Measurements from ENCODE around the gene TRAPPC3.
"Not testable (repeated sequence)": the region's sequence is repeated elsewhere in the genome, so short reads cannot be mapped to it uniquely, and the experiment has no call there.

The TRAPPC3 gene

DNA sequence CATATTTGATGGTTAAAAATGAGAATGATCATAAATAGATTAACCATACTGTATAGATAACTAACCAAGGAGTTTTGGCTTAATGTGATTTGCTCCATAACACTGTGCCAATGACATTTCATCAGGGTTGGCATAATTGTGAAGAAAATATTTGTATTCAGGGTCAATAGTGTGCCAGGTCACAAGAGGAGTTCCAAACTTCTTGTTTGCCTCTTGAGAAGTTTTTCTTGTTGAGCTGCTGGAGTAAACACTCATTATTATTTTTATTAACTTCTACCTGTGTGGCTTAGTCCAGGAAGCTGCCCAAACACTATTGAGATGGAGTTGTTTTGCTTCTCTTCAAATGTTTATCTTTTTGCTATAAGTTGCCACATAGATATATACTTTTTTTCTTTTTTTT, 14.1 kb upstream of the TRAPPC3 start:
- no peak overlapping the region for H3K9ac ChIP-seq (ENCODE audit: low read length)
- H3K27ac ChIP-seq (ENCODE audit: low read length), result no peak overlapping the region
- H3K4me1 ChIP-seq (ENCODE audit: control insufficient read depth, low read depth, low read length), result peaks cover 9% of the 10 kb centered on the region
- no peaks in the 10 kb centered on the region for H3K27me3 ChIP-seq (ENCODE audit: control insufficient read depth, insufficient read depth, low read length)
- no peaks in the 10 kb centered on the region for H3K9me3 ChIP-seq (ENCODE audit: control insufficient read depth, low read depth, low read length)
- no peak overlapping the region for H3K4me3 ChIP-seq (ENCODE audit: low read length)
- H3K36me3 ChIP-seq (ENCODE audit: control insufficient read depth, low read depth, low read length), result peaks cover 2% of the 10 kb centered on the region

DNA sequence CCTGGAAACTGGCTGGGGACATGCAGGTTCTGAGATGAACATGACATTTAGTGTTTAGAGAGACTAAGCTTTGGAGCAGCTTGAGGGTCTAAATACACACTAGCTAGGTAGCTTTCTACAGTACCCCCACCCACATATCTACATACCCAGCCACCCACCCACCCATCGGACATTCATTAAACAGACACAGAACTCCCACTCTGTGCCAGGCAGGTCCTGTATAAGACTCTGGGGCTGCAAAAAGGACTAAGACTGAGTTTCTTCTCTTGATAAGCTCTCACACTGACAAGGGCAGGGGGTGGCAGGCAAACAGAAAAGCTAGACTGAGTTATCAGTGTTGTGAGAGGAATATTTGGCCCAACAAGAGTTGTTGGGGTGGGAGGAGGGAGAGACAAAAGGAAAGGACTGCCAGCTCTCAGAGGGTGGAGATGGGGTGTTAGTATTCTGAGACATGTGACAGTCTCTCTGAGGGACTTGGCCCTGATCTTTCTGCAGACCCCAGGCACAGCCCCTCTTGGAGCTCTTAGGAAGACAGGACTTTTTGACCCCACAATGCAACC, 13.5 kb upstream of the TRAPPC3 start:
- Histone ChIP-seq H3K9ac (ENCODE audit: low read length) (no peak overlapping the region), H3K27me3 (ENCODE audit: control insufficient read depth, insufficient read depth, low read length) (no peaks in the 10 kb centered on the region), H3K27ac (ENCODE audit: low read length) (no peak overlapping the region), H3K4me1 (ENCODE audit: control insufficient read depth, low read depth, low read length) (peaks cover 9% of the 10 kb centered on the region), H3K36me3 (ENCODE audit: control insufficient read depth, low read depth, low read length) (peaks cover 4% of the 10 kb centered on the region), H3K9me3 (ENCODE audit: control insufficient read depth, low read depth, low read length) (no peaks in the 10 kb centered on the region), H3K4me3 (ENCODE audit: low read length) (no peak overlapping the region)

DNA sequence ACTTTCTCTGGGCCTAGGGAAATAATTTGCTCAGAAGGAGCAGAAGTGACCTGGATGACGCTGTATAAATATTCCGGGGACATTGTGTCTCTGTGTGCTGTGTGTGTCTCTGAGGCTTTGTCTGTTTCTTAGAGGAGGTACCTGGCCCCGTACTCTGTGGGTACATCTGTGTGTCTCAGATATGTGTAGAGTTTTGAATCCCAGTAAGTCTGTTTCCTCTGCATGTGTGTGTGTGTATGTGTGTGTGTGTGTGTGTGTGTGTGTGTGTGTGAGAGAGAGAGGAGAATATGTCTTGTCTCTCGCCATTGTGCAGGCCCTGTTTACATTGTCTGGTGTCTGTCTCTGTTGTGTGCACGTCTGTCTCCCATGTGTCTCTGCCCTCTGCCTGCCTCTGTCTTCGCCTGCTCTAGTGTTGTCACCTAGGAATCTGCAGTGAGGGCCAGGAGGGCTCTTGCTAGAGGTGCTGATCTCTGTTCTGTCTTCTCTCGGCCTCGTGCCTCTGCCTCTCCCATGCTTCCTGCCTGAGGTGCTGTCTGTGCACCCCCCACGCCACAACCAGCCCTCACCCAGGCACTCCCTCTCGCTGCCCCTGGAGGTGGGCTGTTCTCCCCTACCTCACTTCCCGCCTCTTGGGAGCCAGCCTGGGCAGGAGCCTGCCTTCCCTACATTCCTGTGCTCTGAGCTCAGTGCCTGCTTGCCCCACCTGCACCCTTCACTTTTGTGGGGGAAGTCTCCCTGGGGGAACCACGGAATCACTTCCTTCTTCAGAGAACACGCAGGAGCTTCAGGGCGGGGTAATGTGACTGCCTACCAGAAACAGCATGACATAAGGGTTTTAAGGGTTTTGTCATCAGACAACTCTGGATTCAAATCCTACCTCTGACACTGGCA, 12.6 kb upstream of the TRAPPC3 start:
- Histone ChIP-seq H3K27ac (ENCODE audit: low read length) (no peak overlapping the region), H3K9me3 (ENCODE audit: control insufficient read depth, low read depth, low read length) (no peaks in the 10 kb centered on the region), H3K4me1 (ENCODE audit: control insufficient read depth, low read depth, low read length) (peaks cover 13% of the 10 kb centered on the region), H3K27me3 (ENCODE audit: control insufficient read depth, insufficient read depth, low read length) (no peaks in the 10 kb centered on the region), H3K9ac (ENCODE audit: low read length) (peak overlapping the region; percentile 55), H3K36me3 (ENCODE audit: control insufficient read depth, low read depth, low read length) (peaks cover 4% of the 10 kb centered on the region), H3K4me3 (ENCODE audit: low read length) (peak overlapping the region; percentile 49)

DNA sequence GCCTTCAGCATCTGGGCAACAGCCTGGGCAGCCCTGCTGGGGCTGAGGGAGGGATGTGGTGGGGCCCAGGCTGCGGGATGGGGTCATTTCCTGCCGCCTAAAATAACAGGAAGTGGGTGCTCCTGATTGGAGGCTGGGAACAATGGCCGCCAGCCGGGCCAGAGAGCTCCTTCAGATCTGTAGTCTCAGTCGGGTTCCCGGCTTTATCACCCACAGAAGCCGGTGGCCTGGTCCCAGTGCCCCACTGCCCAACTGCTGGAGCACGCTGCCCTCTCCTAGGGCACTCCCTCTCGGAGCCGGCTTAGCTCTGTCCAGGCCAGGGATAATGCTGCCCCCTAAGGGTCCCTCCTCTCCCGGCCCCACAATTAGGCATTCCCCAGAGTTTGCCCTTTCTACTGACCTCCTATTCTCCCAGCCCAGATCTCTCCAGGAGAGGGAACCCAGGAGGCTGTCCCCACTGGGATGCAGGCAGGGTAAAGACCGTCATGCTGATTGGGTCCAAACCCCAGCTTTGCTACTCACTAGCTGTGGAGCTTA, 11.7 kb upstream of the TRAPPC3 start:
- peak overlapping the region; percentile 36 for H3K27ac ChIP-seq (ENCODE audit: low read length)
- H3K4me1 ChIP-seq (ENCODE audit: control insufficient read depth, low read depth, low read length), result peaks cover 13% of the 10 kb centered on the region
- no peaks in the 10 kb centered on the region for H3K9me3 ChIP-seq (ENCODE audit: control insufficient read depth, low read depth, low read length)
- peaks cover 4% of the 10 kb centered on the region for H3K36me3 ChIP-seq (ENCODE audit: control insufficient read depth, low read depth, low read length)
- peak overlapping the region; percentile 49 for H3K4me3 ChIP-seq (ENCODE audit: low read length)
- H3K9ac ChIP-seq (ENCODE audit: low read length), result peak overlapping the region; percentile 55
- H3K27me3 ChIP-seq (ENCODE audit: control insufficient read depth, insufficient read depth, low read length), result no peaks in the 10 kb centered on the region

DNA sequence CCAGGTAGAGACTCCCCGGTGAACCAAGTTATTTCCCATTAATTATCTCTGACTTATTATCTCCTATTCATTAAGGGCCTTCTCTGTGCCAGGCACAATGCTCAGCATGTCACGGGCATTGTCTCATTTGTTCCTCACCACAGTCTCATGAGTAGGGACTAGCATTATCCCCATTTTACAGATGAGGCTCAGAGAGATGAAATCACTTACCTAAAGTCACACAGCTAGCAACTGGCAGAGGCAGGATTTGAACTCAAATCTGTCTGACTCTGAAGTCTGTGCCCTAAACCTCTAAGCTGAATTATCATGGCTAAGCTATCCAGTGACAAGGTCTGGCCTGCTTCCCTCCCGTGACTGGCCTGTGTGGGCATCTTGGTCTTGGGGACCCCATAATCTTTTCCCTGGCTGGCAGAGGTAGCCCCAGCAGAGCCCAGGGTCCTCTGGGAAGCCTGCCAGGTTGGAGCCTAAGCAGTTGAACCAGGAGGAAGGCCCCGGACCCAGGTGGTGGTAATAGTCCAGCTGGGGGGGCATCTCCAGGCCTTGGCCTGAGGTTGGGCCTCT, 11.2 kb upstream of the TRAPPC3 start:
- H3K4me3 ChIP-seq (ENCODE audit: low read length), result peak overlapping the region; percentile 49
- H3K27ac ChIP-seq (ENCODE audit: low read length), result no peak overlapping the region
- peaks cover 4% of the 10 kb centered on the region for H3K36me3 ChIP-seq (ENCODE audit: control insufficient read depth, low read depth, low read length)
- H3K9ac ChIP-seq (ENCODE audit: low read length), result peak overlapping the region; percentile 55
- H3K27me3 ChIP-seq (ENCODE audit: control insufficient read depth, insufficient read depth, low read length), result no peaks in the 10 kb centered on the region
- H3K9me3 ChIP-seq (ENCODE audit: control insufficient read depth, low read depth, low read length), result no peaks in the 10 kb centered on the region
- H3K4me1 ChIP-seq (ENCODE audit: control insufficient read depth, low read depth, low read length), result peaks cover 13% of the 10 kb centered on the region

GRCh38 chr1:36159614-36160387, 10.5 kb upstream of the TRAPPC3 start:
- Histone ChIP-seq H3K36me3 (ENCODE audit: control insufficient read depth, low read depth, low read length) (peaks cover 4% of the 10 kb centered on the region), H3K27ac (ENCODE audit: low read length) (no peak overlapping the region), H3K4me1 (ENCODE audit: control insufficient read depth, low read depth, low read length) (peaks cover 19% of the 10 kb centered on the region), H3K9ac (ENCODE audit: low read length) (no peak overlapping the region), H3K27me3 (ENCODE audit: control insufficient read depth, insufficient read depth, low read length) (peaks cover 2% of the 10 kb centered on the region), H3K4me3 (ENCODE audit: low read length) (no peak overlapping the region), H3K9me3 (ENCODE audit: control insufficient read depth, low read depth, low read length) (no peaks in the 10 kb centered on the region)

GRCh38 chr1:36158827-36159252, 9.6 kb upstream of the TRAPPC3 start:
- H3K9me3 ChIP-seq (ENCODE audit: control insufficient read depth, low read depth, low read length); H3K36me3 ChIP-seq (ENCODE audit: control insufficient read depth, low read depth, low read length); H3K27ac ChIP-seq (ENCODE audit: low read length); H3K9ac ChIP-seq (ENCODE audit: low read length); H3K4me3 ChIP-seq (ENCODE audit: low read length): not testable (repeated sequence)
- H3K27me3 ChIP-seq (ENCODE audit: control insufficient read depth, insufficient read depth, low read length), result peaks cover 12% of the 10 kb centered on the region
- H3K4me1 ChIP-seq (ENCODE audit: control insufficient read depth, low read depth, low read length), result peaks cover 24% of the 10 kb centered on the region

GRCh38 chr1:36157973-36158826, 8.9 kb upstream of the TRAPPC3 start:
- Histone ChIP-seq H3K27me3 (ENCODE audit: control insufficient read depth, insufficient read depth, low read length) (peaks cover 18% of the 10 kb centered on the region), H3K36me3 (ENCODE audit: control insufficient read depth, low read depth, low read length) (peaks cover 4% of the 10 kb centered on the region), H3K4me3 (ENCODE audit: low read length) (peak overlapping the region; percentile 88), H3K9me3 (ENCODE audit: control insufficient read depth, low read depth, low read length) (no peaks in the 10 kb centered on the region), H3K4me1 (ENCODE audit: control insufficient read depth, low read depth, low read length) (peaks cover 24% of the 10 kb centered on the region), H3K9ac (ENCODE audit: low read length) (no peak overlapping the region), H3K27ac (ENCODE audit: low read length) (no peak overlapping the region)

DNA sequence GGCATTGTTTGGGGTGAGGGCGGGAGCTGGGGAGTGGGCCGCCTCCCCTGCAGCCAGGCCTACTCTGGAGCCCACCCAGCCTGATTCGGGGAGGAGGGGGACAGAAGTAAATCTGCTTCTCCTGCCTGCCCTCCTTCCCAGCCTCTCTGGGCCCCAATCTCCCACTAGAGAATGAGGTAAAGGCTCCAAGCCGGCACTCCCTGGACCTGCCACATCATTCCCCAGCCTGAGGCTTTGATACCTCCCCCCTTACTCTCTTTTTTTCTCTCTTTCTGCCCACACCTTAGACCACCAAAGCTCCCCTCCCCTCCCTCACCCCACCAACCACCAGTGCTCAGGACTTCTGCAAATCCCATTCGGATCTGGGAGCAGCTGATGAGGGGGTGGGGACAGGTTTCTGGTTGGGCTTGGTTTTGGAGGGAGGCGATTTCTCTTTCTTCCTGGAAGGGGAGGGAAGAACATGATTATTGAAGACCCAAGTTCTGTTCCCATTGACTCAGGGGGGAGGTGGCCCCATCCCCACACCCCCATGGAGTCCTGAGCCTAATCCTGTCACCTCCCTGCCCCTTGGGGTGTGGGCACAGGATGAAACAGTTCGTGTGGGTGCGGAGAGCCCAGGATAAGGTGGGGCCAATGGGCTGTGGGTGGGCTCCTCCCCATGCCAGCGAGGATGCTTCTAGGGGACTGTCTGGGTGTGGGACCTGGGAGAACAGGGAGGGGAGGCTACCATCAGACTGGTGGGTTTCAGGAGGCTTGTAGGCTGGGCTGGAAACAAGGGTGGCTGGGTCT, 8.0 kb upstream of the TRAPPC3 start:
- Histone ChIP-seq H3K27me3 (ENCODE audit: control insufficient read depth, insufficient read depth, low read length) (peaks cover 27% of the 10 kb centered on the region), H3K4me1 (ENCODE audit: control insufficient read depth, low read depth, low read length) (peaks cover 24% of the 10 kb centered on the region), H3K9ac (ENCODE audit: low read length) (peak overlapping the region; percentile 70), H3K4me3 (ENCODE audit: low read length) (peak overlapping the region; percentile 88), H3K27ac (ENCODE audit: low read length) (no peak overlapping the region), H3K36me3 (ENCODE audit: control insufficient read depth, low read depth, low read length) (peaks cover 4% of the 10 kb centered on the region), H3K9me3 (ENCODE audit: control insufficient read depth, low read depth, low read length) (no peaks in the 10 kb centered on the region)
